ENCODE measurements around the gene STK32C.
"Not testable (repeated sequence)": the region's sequence is repeated elsewhere in the genome, so short reads cannot be mapped to it uniquely, and the experiment has no call there.

The STK32C gene

GRCh38 chr10:132281915-132282666 lies 25.7 kb downstream of the STK32C start:
- DNase-seq (ENCODE audit: low spot score) = no peak

- no peak for DNase-seq (ENCODE audit: low spot score)
Measured at GRCh38 chr10:132280646-132281074, 27.1 kb downstream of the STK32C start.

GRCh38 chr10:132279873-132280645 lies 27.7 kb downstream of the STK32C start:
- DNase-seq (ENCODE audit: low spot score) = no peak

- no peak for DNase-seq (ENCODE audit: low spot score)
Measured at GRCh38 chr10:132277311-132277741, 30.4 kb downstream of the STK32C start.

GRCh38 chr10:132276706-132277105 lies 31.0 kb downstream of the STK32C start:
- no peak for DNase-seq (ENCODE audit: low spot score)

- DNase-seq (ENCODE audit: low spot score) = no peak
Measured at GRCh38 chr10:132276179-132276675, 31.5 kb downstream of the STK32C start.

GRCh38 chr10:132275426-132276178 lies 32.1 kb downstream of the STK32C start:
- DNase-seq (ENCODE audit: low spot score) = no peak

- no peak for DNase-seq (ENCODE audit: low spot score)
Measured at GRCh38 chr10:132274986-132275385, 32.8 kb downstream of the STK32C start.

- no peak for DNase-seq (ENCODE audit: low spot score)
Measured at GRCh38 chr10:132274581-132274980, 33.2 kb downstream of the STK32C start.

- DNase-seq (ENCODE audit: low spot score) = no peak
Measured at GRCh38 chr10:132273966-132274365, 33.8 kb downstream of the STK32C start.

- no peak for DNase-seq (ENCODE audit: low spot score)
Measured at GRCh38 chr10:132273304-132273944, 34.3 kb downstream of the STK32C start.

- DNase-seq (ENCODE audit: low spot score) = peak; percentile 86
Measured at GRCh38 chr10:132272231-132272971, 35.3 kb downstream of the STK32C start.

- no peak for DNase-seq (ENCODE audit: low spot score)
Measured at GRCh38 chr10:132271458-132272230, 36.1 kb downstream of the STK32C start.

GRCh38 chr10:132270721-132271457 lies 36.9 kb downstream of the STK32C start:
- no peak for DNase-seq (ENCODE audit: low spot score)

GRCh38 chr10:132270256-132270655 lies 37.5 kb downstream of the STK32C start:
- DNase-seq (ENCODE audit: low spot score) = no peak

- no peak for DNase-seq (ENCODE audit: low spot score)
Measured at GRCh38 chr10:132269266-132270230, 38.2 kb downstream of the STK32C start.

- DNase-seq (ENCODE audit: low spot score) = not testable (repeated sequence)
Measured at GRCh38 chr10:132267916-132268315, 39.8 kb downstream of the STK32C start.

- no peak for DNase-seq (ENCODE audit: low spot score)
Measured at GRCh38 chr10:132266594-132267161, 41.1 kb downstream of the STK32C start.
